ENCODE results near the gene PMEPA1.

PMEPA1 gene

GRCh38 chr20:57691699-57692098 is 18.1 kb downstream of the PMEPA1 start:
- DNase-seq, result no peak

- no peak for DNase-seq
Observed at GRCh38 chr20:57690525-57690924, 19.3 kb downstream of the PMEPA1 start.

- DNase-seq, result no peak
Observed at GRCh38 chr20:57689745-57690481, 19.9 kb downstream of the PMEPA1 start.

- no peak for DNase-seq
Observed at GRCh38 chr20:57688864-57689263, 21.0 kb downstream of the PMEPA1 start.

- DNase-seq, result no peak
Observed at GRCh38 chr20:57688295-57688694, 21.5 kb downstream of the PMEPA1 start.

GRCh38 chr20:57686931-57687652 is 22.7 kb downstream of the PMEPA1 start:
- DNase-seq, result no peak

GRCh38 chr20:57685146-57685758 is 24.6 kb downstream of the PMEPA1 start:
- DNase-seq, result no peak

GRCh38 chr20:57684808-57685140 is 25.0 kb downstream of the PMEPA1 start:
- DNase-seq, result no peak

GRCh38 chr20:57683881-57684807 is 25.7 kb downstream of the PMEPA1 start:
- no peak for DNase-seq

GRCh38 chr20:57683287-57683686 is 26.5 kb downstream of the PMEPA1 start:
- DNase-seq, result no peak

- DNase-seq, result no peak
Observed at GRCh38 chr20:57682184-57683101, 27.4 kb downstream of the PMEPA1 start.

- no peak for DNase-seq
Observed at GRCh38 chr20:57680934-57681914, 28.6 kb downstream of the PMEPA1 start.

GRCh38 chr20:57680131-57680716 is 29.6 kb downstream of the PMEPA1 start:
- no peak for DNase-seq

GRCh38 chr20:57679113-57679512 is 30.7 kb downstream of the PMEPA1 start:
- DNase-seq, result no peak

- DNase-seq, result no peak
Observed at GRCh38 chr20:57678340-57678739, 31.5 kb downstream of the PMEPA1 start.

- DNase-seq, result no peak
Observed at GRCh38 chr20:57677584-57677982, 32.2 kb downstream of the PMEPA1 start.

- DNase-seq, result peak; percentile 46
Observed at GRCh38 chr20:57676589-57677583, 32.9 kb downstream of the PMEPA1 start.

- DNase-seq, result no peak
Observed at GRCh38 chr20:57675773-57676172, 34.0 kb downstream of the PMEPA1 start.

Measured in SHP77 treated with DMSO at 0.1 percent for 48 hours (cell line).